Tibial nerve (tissue), 3 donors: ENCODE results near the gene VWF.

ENCODE experiments used
- POLR2A ChIP-seq, 2 donors: fragments of 450-650 bp; IDR thresholded peaks; one replicate each; pipeline ENCODE4 v1.6.1; 2017; ENCODE audit warnings: antibody characterized with exemption in 2 of 2, mild to moderate bottlenecking in 2 of 2, moderate library complexity in 2 of 2
- TF ChIP-seq, protein P1 (sequence below), 5 experiments: fragments of 200-600 bp in 3 of 5; fragments of 450-650 bp in 2 of 5; sonication (generic) in 3 of 5; IDR thresholded peaks; one replicate each; pipeline ENCODE4 v1.5.1; 2016 to 2019; ENCODE audit warnings: antibody characterized with exemption in 5 of 5, mild to moderate bottlenecking in 3 of 5, moderate library complexity in 2 of 5

- no peak for TF ChIP-seq POLR2A (IDR thresholded peaks at IDR 0.05)
- TF ChIP-seq, protein P1, sequence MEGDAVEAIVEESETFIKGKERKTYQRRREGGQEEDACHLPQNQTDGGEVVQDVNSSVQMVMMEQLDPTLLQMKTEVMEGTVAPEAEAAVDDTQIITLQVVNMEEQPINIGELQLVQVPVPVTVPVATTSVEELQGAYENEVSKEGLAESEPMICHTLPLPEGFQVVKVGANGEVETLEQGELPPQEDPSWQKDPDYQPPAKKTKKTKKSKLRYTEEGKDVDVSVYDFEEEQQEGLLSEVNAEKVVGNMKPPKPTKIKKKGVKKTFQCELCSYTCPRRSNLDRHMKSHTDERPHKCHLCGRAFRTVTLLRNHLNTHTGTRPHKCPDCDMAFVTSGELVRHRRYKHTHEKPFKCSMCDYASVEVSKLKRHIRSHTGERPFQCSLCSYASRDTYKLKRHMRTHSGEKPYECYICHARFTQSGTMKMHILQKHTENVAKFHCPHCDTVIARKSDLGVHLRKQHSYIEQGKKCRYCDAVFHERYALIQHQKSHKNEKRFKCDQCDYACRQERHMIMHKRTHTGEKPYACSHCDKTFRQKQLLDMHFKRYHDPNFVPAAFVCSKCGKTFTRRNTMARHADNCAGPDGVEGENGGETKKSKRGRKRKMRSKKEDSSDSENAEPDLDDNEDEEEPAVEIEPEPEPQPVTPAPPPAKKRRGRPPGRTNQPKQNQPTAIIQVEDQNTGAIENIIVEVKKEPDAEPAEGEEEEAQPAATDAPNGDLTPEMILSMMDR (IDR thresholded peaks at IDR 0.05) = no peak
Measured at GRCh38 chr12:6148061-6148460, 23.6 kb upstream of the VWF start.
